K562 (cell line): ENCODE measurements around the gene TAGLN3. TPM values are rescaled to one million over a fixed set of nuclear protein-coding genes. Genes with fewer than 3 reads are reported as not detected.

Experiments used
- ATAC-seq: fragments of 200-7000 bp; cut with Tn5 transposase; 3 replicates; pipeline ENCODE4 v1.9.1; 2020; ENCODE audit warnings: moderate library complexity
- BruUV-seq: library from RNA; stranded (reverse); fragments of 400-500 nt; replicated peaks from 2 replicates; lab custom pipeline; 2021; lab: Mats Ljungman, UMichigan
- CTCF ChIA-PET: fragments of 300-600 bp; formaldehyde crosslinking; extraction: SDS; loops from one replicate; lab custom pipeline; 2021; ENCODE audit warnings: low intra/inter-chr PET ratio; lab: Yijun Ruan, JAX
- POLR2A ChIA-PET: fragments of 300-600, 350-650 bp; sonication (Branson Sonifier 250); formaldehyde crosslinking; extraction: SDS; loops from one replicate; lab custom pipeline; 2021; ENCODE audit warnings: antibody characterized with exemption, inconsistent platforms; lab: Yijun Ruan, JAX
- DNase-seq, 4 experiments: peaks; one replicate each; pipeline versions ENCODE4 v3.0.0 to v3.0.0-alpha.2; 2011 to 2018; ENCODE audit warnings: low spot score in 3 of 4, mixed read lengths in 3 of 4; ENCODE audit errors: extremely low read depth in 1 of 4
- FAIRE-seq: peaks from 2 replicates; lab custom pipeline; 2011; peaks lifted over from hg19 to GRCh38; lab: Jason Lieb, UNC
- H2AFZ ChIP-seq: 2 replicates; pipeline ENCODE4 v1.6.0; 2011; ENCODE audit warnings: low read depth, low read length, control low read depth, inconsistent platforms
- H3K27ac ChIP-seq: fragments of 200-600 bp; 3 replicates; pipeline ENCODE4 v1.8.0; 2011; ENCODE audit warnings: low read depth, mild to moderate bottlenecking, control low read depth, inconsistent platforms, low read length, moderate library complexity, mixed read lengths; ENCODE audit errors: extremely low read depth
- H3K27me3 ChIP-seq, 2 experiments: fragments of 300-600 bp in 1 of 2; 2 replicates in 1 of 2; 3 replicates in 1 of 2; pipeline versions ENCODE4 v1.6.0 to v1.8.0; 2011; ENCODE audit warnings: inconsistent platforms in 2 of 2, low read length in 2 of 2, mild to moderate bottlenecking in 1 of 2, mixed read lengths in 1 of 2, moderate library complexity in 1 of 2; ENCODE audit not compliant: control insufficient read depth in 2 of 2, insufficient read depth in 2 of 2
- H3K36me3 ChIP-seq: fragments of 300-600 bp; 3 replicates; pipeline ENCODE4 v1.8.0; 2011; ENCODE audit warnings: mild to moderate bottlenecking, low read length, inconsistent platforms; ENCODE audit not compliant: control insufficient read depth, insufficient read depth
- H3K4me1 ChIP-seq, 2 experiments: fragments of 200-600 bp in 1 of 2; replicated peaks in 1 of 2; 2 replicates in 1 of 2; 3 replicates in 1 of 2; pipeline versions ENCODE4 v1.5.1 to v1.8.0; 2011; ENCODE audit warnings: inconsistent platforms in 2 of 2, low read length in 2 of 2, mild to moderate bottlenecking in 1 of 2, mixed read lengths in 1 of 2, moderate library complexity in 1 of 2; ENCODE audit not compliant: control insufficient read depth in 2 of 2, insufficient read depth in 2 of 2
- H3K4me2 ChIP-seq: 2 replicates; pipeline ENCODE4 v1.6.1; 2011; ENCODE audit warnings: low read length, control low read depth, inconsistent platforms, mixed read lengths; ENCODE audit not compliant: insufficient read depth
- H3K4me3 ChIP-seq: fragments of 200-600 bp; sonication (generic), shearing (Covaris generic); 2 replicates; pipeline ENCODE4 v1.5.1; 2016; ENCODE audit warnings: control low read depth, inconsistent platforms
- H3K79me2 ChIP-seq: fragments of 200-600 bp; 3 replicates; pipeline ENCODE4 v1.8.0; 2011; ENCODE audit warnings: low read length, inconsistent platforms; ENCODE audit not compliant: control insufficient read depth, insufficient read depth
- H3K9ac ChIP-seq, 2 experiments: 2 replicates each; pipeline versions ENCODE4 v1.6.0 to v1.6.1; 2011; ENCODE audit warnings: low read depth in 2 of 2, low read length in 2 of 2, control low read depth in 1 of 2, inconsistent platforms in 1 of 2, mild to moderate bottlenecking in 1 of 2, mixed read lengths in 1 of 2; ENCODE audit not compliant: insufficient read depth in 1 of 2
- H3K9me1 ChIP-seq: one replicate; pipeline ENCODE4 v1.6.0; 2011; ENCODE audit warnings: inconsistent platforms, mild to moderate bottlenecking, low read length, moderate library complexity; ENCODE audit not compliant: control insufficient read depth, insufficient read depth
- H3K9me3 ChIP-seq: replicated peaks from 2 replicates; pipeline ENCODE4 v1.5.1; 2011; ENCODE audit warnings: low read depth, low read length, inconsistent platforms; ENCODE audit not compliant: control insufficient read depth, insufficient read depth
- H4K20me1 ChIP-seq: replicated peaks from 2 replicates; pipeline ENCODE4 v1.6.1; 2011; ENCODE audit warnings: low read length, inconsistent platforms, mixed read lengths; ENCODE audit not compliant: control insufficient read depth, insufficient read depth
- CHD1 ChIP-seq: fragments of 200-600 bp; sonication (generic); IDR thresholded peaks from one replicate; pipeline ENCODE4 v1.6.1; 2012; ENCODE audit warnings: mild to moderate bottlenecking, moderate library complexity, low read length, inconsistent platforms
- HDAC1 ChIP-seq, 2 experiments: fragments of 450-650 bp; IDR thresholded peaks; 2 replicates each; pipeline ENCODE4 v1.6.1; 2016 to 2017; ENCODE audit warnings: inconsistent platforms in 1 of 2, mild to moderate bottlenecking in 1 of 2, moderate library complexity in 1 of 2
- ILK ChIP-seq: fragments of 450-650 bp; IDR thresholded peaks from 2 replicates; pipeline ENCODE4 v1.6.1; 2016; ENCODE audit warnings: missing genetic modification characterization, low read depth, mild to moderate bottlenecking, missing compliant biosample characterization, moderate library complexity, borderline replicate concordance
- POU5F1 ChIP-seq: fragments of 150-350 bp; IDR thresholded peaks from 2 replicates; pipeline ENCODE4 v1.6.1; 2014; ENCODE audit warnings: borderline replicate concordance, low read length, low read depth, mild to moderate bottlenecking; ENCODE audit not compliant: partially characterized antibody
- RBM14 ChIP-seq: fragments of 200-400 bp; formaldehyde crosslinking; IDR thresholded peaks from 2 replicates; pipeline ENCODE4 v1.6.1; 2018; ENCODE audit warnings: low read depth, mild to moderate bottlenecking, low read length, moderate library complexity, borderline replicate concordance; ENCODE audit not compliant: insufficient read depth
- SIN3B ChIP-seq: fragments of 450-650 bp; IDR thresholded peaks from 2 replicates; pipeline ENCODE4 v1.6.1; 2017; ENCODE audit warnings: low read depth, mild to moderate bottlenecking, moderate library complexity
- WGBS: fragments of 100-300 bp; shearing (Covaris generic); methylation state at CpG from one replicate; pipeline ENCODE4 v1.1.6; 2016; ENCODE audit warnings: low coverage, mixed read lengths; ENCODE audit not compliant: insufficient coverage; ENCODE audit errors: missing lambda C conversion rate; 5-methylcytosine and 5-hydroxymethylcytosine counted together
- in situ Hi-C: fragments of 300-500 bp; cut with MboI; formaldehyde crosslinking; loops from 4 replicates; pipeline ENCODE4 v1.15.0; 2018; ENCODE audit warnings: inconsistent platforms, mixed read lengths
- intact Hi-C: fragments of 100-400 bp; cut with micrococcal nuclease; formaldehyde crosslinking; loops from 2 replicates; pipeline ENCODE4 v1.14.2; 2022
- polyA plus RNA-seq, 8 experiments: library from polyadenylated mRNA; depleted of rRNA in 4 of 8; stranded (reverse) in 5 of 8; unstranded in 3 of 8; fragments of >200 nt; fragmentation: Nextera tagmentation in 2 of 8; fragmentation: Illumina TruSeq in 1 of 8; extraction: Ambion mirVana in 2 of 8; extraction: Trizol in 1 of 8; gene quantifications; 2 replicates each; pipeline versions ENCODE4 v1.2.1 to v1.2.3, GENCODE V29; 2011 to 2014; ENCODE audit warnings: inconsistent platforms in 1 of 8, missing spikeins in 1 of 8
- total RNA-seq, 7 experiments: library from RNA; depleted of rRNA in 6 of 7; stranded (reverse); fragments of >200 nt in 6 of 7; fragmentation: Illumina TruSeq in 2 of 7; extraction: Trizol in 2 of 7; gene quantifications; 2 replicates each; pipeline versions ENCODE4 v1.2.1 to v1.2.3, GENCODE V29; 2011 to 2021; ENCODE audit warnings: low replicate concordance in 1 of 7
- TF ChIP-seq, protein P1 (sequence below): fragments of 250-450 bp; sonication (Bioruptor Pico); IDR thresholded peaks from 2 replicates; pipeline ENCODE4 v1.4.0; 2020; ENCODE audit warnings: mild to moderate bottlenecking, moderate library complexity, borderline replicate concordance

Gene TAGLN3
- total and polyA plus RNA-seq, 9 of the 15 experiments (the other 6 are each of a cell fraction or from before 2014, with no cell fraction given): 0.06 TPM; not detected in 7

DNA sequence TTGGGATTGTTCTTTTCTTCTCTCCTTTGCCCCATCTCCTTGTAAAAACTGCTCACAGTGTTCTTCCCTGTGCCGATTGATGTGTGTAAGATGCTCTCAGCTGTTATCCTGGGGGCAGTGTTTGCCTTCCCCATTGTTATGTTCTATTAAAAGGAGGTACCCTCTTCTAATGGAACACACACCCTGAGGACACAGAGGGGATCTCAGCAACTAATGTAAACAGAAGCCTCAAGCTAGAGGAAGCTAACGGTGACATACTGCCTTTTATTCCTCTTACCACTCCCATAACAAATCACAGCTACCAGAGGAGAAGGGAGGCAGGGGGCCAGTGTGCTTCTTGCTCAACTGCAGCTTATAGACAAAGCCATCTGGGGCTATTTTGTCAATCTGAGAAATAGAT is 2.2 kb downstream of the TAGLN3 start:
- H3K4me3 ChIP-seq: no peak overlapping the region
- H3K9ac ChIP-seq: no peak overlapping the region
- DNase-seq (no peak), FAIRE-seq (no peak), ATAC-seq (no peak)
- H3K79me2 ChIP-seq: no peaks in the 10 kb centered on the region
- H2AFZ ChIP-seq: no peak overlapping the region
- ChIA-PET POLR2A (no interaction called here), CTCF (no interaction called here)
- H3K27me3 ChIP-seq: peaks cover 0 to 14% of the 10 kb centered on the region in 2 experiments; a peak in 3 of 5 replicates
- no peaks in the 10 kb centered on the region for H4K20me1 ChIP-seq
- no TSS peak for BruUV-seq
- H3K4me1 ChIP-seq: no peaks in the 10 kb centered on the region; a peak in 1 of 5 replicates
- no peak overlapping the region for H3K4me2 ChIP-seq
- in situ Hi-C loops (no loop called here), intact Hi-C loops (no loop called here)
- TF ChIP-seq ILK: no peak
- no peak overlapping the region for H3K27ac ChIP-seq
- H3K36me3 ChIP-seq: no peaks in the 10 kb centered on the region
- WGBS: 0% methylated on average over 1 of the region's 2 CpGs
- H3K9me3 ChIP-seq: no peaks in the 10 kb centered on the region
- H3K9me1 ChIP-seq: no peaks in the 10 kb centered on the region

DNA sequence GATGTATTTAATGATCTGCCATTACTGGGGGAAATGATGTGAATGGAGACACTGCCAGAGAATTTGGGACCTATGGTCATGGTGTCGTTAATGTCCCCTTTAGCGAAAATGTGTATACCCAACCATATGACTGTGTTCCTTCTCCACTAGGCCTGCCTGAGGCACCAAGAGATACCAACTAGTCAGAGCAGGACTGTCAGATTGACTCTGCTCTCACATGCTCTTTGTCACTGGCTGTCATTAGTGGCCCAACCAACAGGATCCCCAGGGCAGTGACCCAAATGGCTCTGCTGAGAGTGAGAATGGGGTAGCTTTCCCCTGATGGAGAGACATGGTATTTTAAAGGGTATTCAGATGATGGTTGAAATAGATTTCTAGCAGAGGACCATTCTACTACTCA is 2.8 kb downstream of the TAGLN3 start:
- no peaks in the 10 kb centered on the region for H3K9me3 ChIP-seq
- H3K9me1 ChIP-seq: no peaks in the 10 kb centered on the region
- H3K4me2 ChIP-seq: no peak overlapping the region
- H3K27ac ChIP-seq: no peak overlapping the region
- TF ChIP-seq, protein P1, sequence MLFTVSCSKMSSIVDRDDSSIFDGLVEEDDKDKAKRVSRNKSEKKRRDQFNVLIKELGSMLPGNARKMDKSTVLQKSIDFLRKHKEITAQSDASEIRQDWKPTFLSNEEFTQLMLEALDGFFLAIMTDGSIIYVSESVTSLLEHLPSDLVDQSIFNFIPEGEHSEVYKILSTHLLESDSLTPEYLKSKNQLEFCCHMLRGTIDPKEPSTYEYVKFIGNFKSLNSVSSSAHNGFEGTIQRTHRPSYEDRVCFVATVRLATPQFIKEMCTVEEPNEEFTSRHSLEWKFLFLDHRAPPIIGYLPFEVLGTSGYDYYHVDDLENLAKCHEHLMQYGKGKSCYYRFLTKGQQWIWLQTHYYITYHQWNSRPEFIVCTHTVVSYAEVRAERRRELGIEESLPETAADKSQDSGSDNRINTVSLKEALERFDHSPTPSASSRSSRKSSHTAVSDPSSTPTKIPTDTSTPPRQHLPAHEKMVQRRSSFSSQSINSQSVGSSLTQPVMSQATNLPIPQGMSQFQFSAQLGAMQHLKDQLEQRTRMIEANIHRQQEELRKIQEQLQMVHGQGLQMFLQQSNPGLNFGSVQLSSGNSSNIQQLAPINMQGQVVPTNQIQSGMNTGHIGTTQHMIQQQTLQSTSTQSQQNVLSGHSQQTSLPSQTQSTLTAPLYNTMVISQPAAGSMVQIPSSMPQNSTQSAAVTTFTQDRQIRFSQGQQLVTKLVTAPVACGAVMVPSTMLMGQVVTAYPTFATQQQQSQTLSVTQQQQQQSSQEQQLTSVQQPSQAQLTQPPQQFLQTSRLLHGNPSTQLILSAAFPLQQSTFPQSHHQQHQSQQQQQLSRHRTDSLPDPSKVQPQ (CRISPR knock-in tag): no peak
- no peak for TF ChIP-seq SIN3B
- TF ChIP-seq POU5F1: no peak
- no peak for TF ChIP-seq HDAC1 (IDR thresholded peaks at IDR 0.05)
- no peak for TF ChIP-seq RBM14
- TF ChIP-seq CHD1: no peak
- H3K36me3 ChIP-seq: no peaks in the 10 kb centered on the region
- CTCF ChIA-PET: no interaction called here
- BruUV-seq: no TSS peak
- intact Hi-C loops (no loop called here), in situ Hi-C loops (no loop called here)
- 0% methylated on average over 2 of the region's 2 CpGs for WGBS
- no peak overlapping the region for H3K4me3 ChIP-seq
- POLR2A ChIA-PET: no interaction called here
- peaks cover 0 to 14% of the 10 kb centered on the region in 2 experiments; a peak in 3 of 5 replicates for H3K27me3 ChIP-seq
- H3K9ac ChIP-seq: no peak overlapping the region
- FAIRE-seq (no peak), DNase-seq (no peak), ATAC-seq (no peak)
- no peaks in the 10 kb centered on the region; a peak in 1 of 5 replicates for H3K4me1 ChIP-seq
- no peaks in the 10 kb centered on the region for H3K79me2 ChIP-seq
- H2AFZ ChIP-seq: no peak overlapping the region
- H4K20me1 ChIP-seq: no peaks in the 10 kb centered on the region
